Esophagus squamous epithelium (tissue), 5 donors: ENCODE data around the gene CPN2. TPM values are rescaled to one million over a fixed set of nuclear protein-coding genes. Genes with fewer than 3 reads are reported as not detected.

ENCODE experiments used
- DNase-seq: peaks from one replicate; lab custom pipeline; 2025; lab: John Stamatoyannopoulos, UW
- H3K27ac ChIP-seq, 4 donors: fragments of 200-600 bp; sonication (generic); one replicate each; pipeline ENCODE4 v1.5.1; 2016 to 2019; ENCODE audit warnings: mild to moderate bottlenecking in 1 of 4
- H3K27me3 ChIP-seq, 4 donors: fragments of 200-600 bp; sonication (generic); 1 replicate in 3 of 4; 2 replicates in 1 of 4; pipeline versions ENCODE4 v1.5.1 to v1.6.0; 2017 to 2021; ENCODE audit warnings: antibody characterized with exemption in 1 of 4
- H3K36me3 ChIP-seq, 3 donors: fragments of 200-600 bp; sonication (generic); one replicate each; pipeline ENCODE4 v1.5.1; 2016 to 2019
- H3K4me1 ChIP-seq, 3 donors: fragments of 200-600 bp; sonication (generic); one replicate each; pipeline ENCODE4 v1.5.1; 2017 to 2019
- H3K4me3 ChIP-seq, 4 donors: fragments of 200-600 bp; sonication (generic); 1 replicate in 3 of 4; 2 replicates in 1 of 4; pipeline ENCODE4 v1.5.1; 2016 to 2019; ENCODE audit warnings: mild to moderate bottlenecking in 2 of 4, moderate library complexity in 1 of 4
- H3K9me3 ChIP-seq, 3 donors: fragments of 200-600 bp; sonication (generic); one replicate each; pipeline ENCODE4 v1.5.1; 2016 to 2019
- POLR2A ChIP-seq, 4 donors: fragments of 450-650 bp; IDR thresholded peaks; one replicate each; pipeline ENCODE4 v1.6.1; 2017; ENCODE audit warnings: antibody characterized with exemption in 4 of 4, mild to moderate bottlenecking in 4 of 4, moderate library complexity in 3 of 4
- WGBS, 2 donors: methylation state at CpG; one replicate each; pipeline ENCODE4 v1.1.5; 2018; 5-methylcytosine and 5-hydroxymethylcytosine counted together
- intact Hi-C: fragments of 100-400 bp; cut with DNase I; formaldehyde crosslinking; loops from one replicate; pipeline ENCODE4 v1.15.0; 2022
- total RNA-seq, 4 donors: library from RNA; depleted of rRNA; stranded (reverse); fragments of >200 nt; gene quantifications; one replicate each; pipeline ENCODE4 v1.1.0, GENCODE V29; 2016
- TF ChIP-seq, protein P1 (sequence below), 6 experiments: fragments of 450-650 bp in 4 of 6; fragments of 200-600 bp in 2 of 6; sonication (generic) in 2 of 6; IDR thresholded peaks; one replicate each; pipeline ENCODE4 v1.5.1; 2016 to 2019; ENCODE audit warnings: antibody characterized with exemption in 6 of 6, mild to moderate bottlenecking in 4 of 6, moderate library complexity in 4 of 6
- donor health status: DM: yes; HTN: yes; CAD: no.

The CPN2 gene
- total RNA-seq, 4 donors from 2014 or later: not detected

DNA sequence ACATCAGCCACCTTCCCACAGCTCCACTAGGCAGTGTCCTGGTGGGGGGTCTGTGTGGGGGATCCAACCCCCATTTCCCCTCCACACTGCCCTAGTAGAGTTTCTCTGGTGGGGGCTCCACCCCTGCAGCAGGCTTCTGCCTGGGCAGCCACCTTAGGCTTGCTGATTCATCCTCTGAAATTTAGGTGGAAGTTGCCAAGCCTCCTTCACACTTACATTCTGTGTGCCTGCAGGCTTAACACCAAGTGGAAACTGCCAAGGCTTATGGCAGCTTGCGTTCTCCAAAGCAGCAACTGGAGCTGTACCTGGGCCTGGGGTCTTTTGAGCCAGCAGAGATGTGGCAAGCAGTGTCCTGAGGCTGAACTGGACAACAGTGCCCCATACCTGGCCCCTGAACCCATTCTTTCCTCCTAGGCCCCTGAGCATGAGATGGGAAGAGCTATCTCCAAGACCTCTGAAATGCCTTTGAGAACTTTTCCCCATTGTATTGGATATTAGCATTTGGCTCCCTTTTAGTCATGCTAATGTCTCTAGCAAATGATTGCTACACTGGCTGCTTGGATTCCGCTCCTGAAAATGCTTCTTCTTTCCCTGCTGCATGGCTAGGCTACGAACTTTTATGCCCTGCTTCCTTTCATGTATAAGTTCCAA is 32.5 kb downstream of the CPN2 start:
- Histone ChIP-seq H3K36me3 (no peaks in the 10 kb centered on the region), H3K4me3 (no peak overlapping the region), H3K27me3 (peaks cover 0 to 41% (median 0%) of the 10 kb centered on the region in 4 donors), H3K9me3 (peaks cover 0 to 12% (median 0%) of the 10 kb centered on the region in 3 donors), H3K27ac (peak overlapping the region in 1 of 4 donors; percentile 39), H3K4me1 (peaks cover 22 to 85% (median 24%) of the 10 kb centered on the region in 3 donors)
- no peak for TF ChIP-seq POLR2A (IDR thresholded peaks at IDR 0.05)
- TF ChIP-seq, protein P1, sequence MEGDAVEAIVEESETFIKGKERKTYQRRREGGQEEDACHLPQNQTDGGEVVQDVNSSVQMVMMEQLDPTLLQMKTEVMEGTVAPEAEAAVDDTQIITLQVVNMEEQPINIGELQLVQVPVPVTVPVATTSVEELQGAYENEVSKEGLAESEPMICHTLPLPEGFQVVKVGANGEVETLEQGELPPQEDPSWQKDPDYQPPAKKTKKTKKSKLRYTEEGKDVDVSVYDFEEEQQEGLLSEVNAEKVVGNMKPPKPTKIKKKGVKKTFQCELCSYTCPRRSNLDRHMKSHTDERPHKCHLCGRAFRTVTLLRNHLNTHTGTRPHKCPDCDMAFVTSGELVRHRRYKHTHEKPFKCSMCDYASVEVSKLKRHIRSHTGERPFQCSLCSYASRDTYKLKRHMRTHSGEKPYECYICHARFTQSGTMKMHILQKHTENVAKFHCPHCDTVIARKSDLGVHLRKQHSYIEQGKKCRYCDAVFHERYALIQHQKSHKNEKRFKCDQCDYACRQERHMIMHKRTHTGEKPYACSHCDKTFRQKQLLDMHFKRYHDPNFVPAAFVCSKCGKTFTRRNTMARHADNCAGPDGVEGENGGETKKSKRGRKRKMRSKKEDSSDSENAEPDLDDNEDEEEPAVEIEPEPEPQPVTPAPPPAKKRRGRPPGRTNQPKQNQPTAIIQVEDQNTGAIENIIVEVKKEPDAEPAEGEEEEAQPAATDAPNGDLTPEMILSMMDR (IDR thresholded peaks at IDR 0.05): no peak
- intact Hi-C loops: loop anchor here (5.0 kb wide), 2 partner anchors 181 to 536 kb away; partner anchors contain the start of gene HES1
- no peak for DNase-seq
- 71 to 85% methylated on average over 2 to 3 of the region's 3 CpGs for WGBS, 2 donors

GRCh38 chr3:194316918-194317317 is 34.2 kb downstream of the CPN2 start:
- DNase-seq: no peak
- Histone ChIP-seq H3K36me3 (no peaks in the 10 kb centered on the region), H3K27ac (peak overlapping the region in 1 of 4 donors; percentile 9), H3K27me3 (peaks cover 0 to 34% (median 0%) of the 10 kb centered on the region in 4 donors), H3K9me3 (peaks cover 0 to 12% (median 0%) of the 10 kb centered on the region in 3 donors), H3K4me3 (no peak overlapping the region), H3K4me1 (peaks cover 15 to 85% (median 36%) of the 10 kb centered on the region in 3 donors)
- intact Hi-C loops: loop anchor here (5.0 kb wide), 2 partner anchors 180 to 535 kb away; partner anchors contain the start of gene HES1
- 88 to 100% methylated on average over 1 to 6 of the region's 6 CpGs for whole genome bisulfite sequencing, 2 donors
- no peak for TF ChIP-seq POLR2A (IDR thresholded peaks at IDR 0.05)
- TF ChIP-seq, protein P1 (IDR thresholded peaks at IDR 0.05): no peak

DNA sequence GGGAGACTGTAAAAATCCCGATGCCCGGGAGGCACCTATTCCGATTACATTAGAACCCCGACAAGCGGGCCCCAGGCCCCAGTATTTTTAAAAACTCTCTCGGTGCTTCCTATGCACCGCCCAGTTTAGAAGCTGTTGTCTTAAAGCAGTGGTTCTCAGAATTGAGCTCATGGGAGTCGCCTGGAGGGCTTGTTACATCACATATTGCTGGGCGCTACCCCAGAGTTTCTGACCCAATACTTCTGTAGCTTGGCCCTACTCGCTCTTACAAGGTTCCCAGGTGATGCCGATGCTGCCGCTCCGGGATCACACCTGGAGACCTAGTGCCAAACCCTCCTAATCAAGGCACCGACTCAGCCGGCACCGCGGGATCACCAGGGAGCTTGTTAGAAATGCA is 35.2 kb downstream of the CPN2 start:
- 11 to 18% methylated on average over 9 to 16 of the region's 17 CpGs for WGBS, 2 donors
- TF ChIP-seq, protein P1 (IDR thresholded peaks at IDR 0.05): no peak
- no peak for TF ChIP-seq POLR2A (IDR thresholded peaks at IDR 0.05)
- H3K4me3 ChIP-seq: peak overlapping the region; percentile 42 to 63 (median 48)
- no peak for DNase-seq
- H3K27me3 ChIP-seq: peaks cover 0 to 34% (median 0%) of the 10 kb centered on the region in 4 donors
- peaks cover 15 to 79% (median 36%) of the 10 kb centered on the region in 3 donors for H3K4me1 ChIP-seq
- H3K36me3 ChIP-seq: no peaks in the 10 kb centered on the region
- intact Hi-C loops: loop anchor here (5.0 kb wide), 2 partner anchors 179 to 534 kb away; partner anchors contain the start of gene HES1
- peaks cover 0 to 12% (median 0%) of the 10 kb centered on the region in 3 donors for H3K9me3 ChIP-seq
- peak overlapping the region; percentile 60 to 79 (median 69) for H3K27ac ChIP-seq

- DNase-seq: no peak
Measured at GRCh38 chr3:194315088-194315964, 35.8 kb downstream of the CPN2 start.

More at GRCh38 chr3:194315088-194315964, 35.8 kb downstream of the CPN2 start:
- H3K9me3 ChIP-seq: peaks cover 0 to 12% (median 0%) of the 10 kb centered on the region in 3 donors
- H3K27ac ChIP-seq: peak overlapping the region; percentile 60 to 79 (median 69)
- H3K27me3 ChIP-seq: peaks cover 0 to 34% (median 0%) of the 10 kb centered on the region in 4 donors
- TF ChIP-seq, protein P1 (IDR thresholded peaks at IDR 0.05): peak; percentile 93 to 98 (median 96)
- no peak for TF ChIP-seq POLR2A (IDR thresholded peaks at IDR 0.05)
- intact Hi-C loops: loop anchor here (5.0 kb wide), 2 partner anchors 178 to 533 kb away; partner anchors contain the start of gene HES1
- 1 to 10% methylated on average over 16 to 23 of the region's 54 CpGs for WGBS, 2 donors
- H3K4me3 ChIP-seq: peak overlapping the region; percentile 42 to 63 (median 48)
- no peaks in the 10 kb centered on the region for H3K36me3 ChIP-seq
- H3K4me1 ChIP-seq: peaks cover 15 to 73% (median 36%) of the 10 kb centered on the region in 3 donors
